NOMO-1 (cell line): ENCODE results near the gene RHEX.
A peak's percentile ranks its signal among the peaks of the same experiment; 100 is the strongest.

Experiments used
- DNase-seq, 2 experiments: peaks; one replicate each; lab custom pipeline; 2025; ENCODE audit not compliant: unreplicated experiment in 2 of 2; lab: John Stamatoyannopoulos, UW

The RHEX gene

DNA sequence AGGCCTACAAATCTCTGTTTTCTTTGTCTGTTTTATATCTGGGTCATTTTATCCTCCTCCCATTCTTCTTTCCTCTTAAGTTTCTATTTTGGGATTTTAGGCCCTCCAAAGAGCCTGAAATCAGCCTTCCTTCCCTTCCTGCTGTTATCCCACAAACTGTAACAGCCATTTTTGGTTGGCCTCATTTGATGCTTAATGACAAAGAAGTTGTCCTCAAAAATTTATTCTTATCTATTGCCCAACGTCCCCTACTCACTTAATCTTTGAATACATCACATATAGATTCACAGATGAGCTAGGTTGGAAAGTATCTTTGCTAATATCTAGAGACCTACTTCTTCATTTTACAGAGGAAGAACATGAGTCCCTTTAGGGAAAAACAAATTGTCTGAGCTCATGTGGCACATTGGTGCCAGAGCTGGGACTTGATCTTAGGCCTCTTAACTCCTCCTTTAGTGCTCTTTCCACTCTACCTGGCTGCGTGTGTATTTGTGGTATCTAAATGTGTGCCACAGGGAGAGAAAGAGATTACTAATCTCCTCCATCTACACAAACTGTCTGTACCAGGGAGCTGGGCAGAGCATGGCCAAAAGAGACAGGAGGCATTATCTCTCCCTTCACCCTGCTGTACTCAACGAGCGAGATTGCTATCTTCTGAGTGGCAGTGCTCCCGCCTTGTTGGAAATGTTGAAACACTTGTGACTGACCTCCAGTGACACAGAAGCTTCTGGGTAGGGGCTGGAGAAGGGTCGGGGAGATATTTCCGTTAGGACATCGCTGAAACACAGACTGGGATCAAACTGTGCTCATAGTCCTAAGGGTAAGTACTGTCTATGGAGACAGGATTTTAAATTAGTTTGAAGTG is 30.1 kb downstream of the RHEX start:
- DNase-seq, result peak; percentile 70 to 91

- DNase-seq, result no peak
These were observed 30.8 kb downstream of the RHEX start for GRCh38 chr1:206083750-206084149.

- no peak for DNase-seq
These were observed 34.1 kb downstream of the RHEX start for GRCh38 chr1:206087091-206087490.

DNA sequence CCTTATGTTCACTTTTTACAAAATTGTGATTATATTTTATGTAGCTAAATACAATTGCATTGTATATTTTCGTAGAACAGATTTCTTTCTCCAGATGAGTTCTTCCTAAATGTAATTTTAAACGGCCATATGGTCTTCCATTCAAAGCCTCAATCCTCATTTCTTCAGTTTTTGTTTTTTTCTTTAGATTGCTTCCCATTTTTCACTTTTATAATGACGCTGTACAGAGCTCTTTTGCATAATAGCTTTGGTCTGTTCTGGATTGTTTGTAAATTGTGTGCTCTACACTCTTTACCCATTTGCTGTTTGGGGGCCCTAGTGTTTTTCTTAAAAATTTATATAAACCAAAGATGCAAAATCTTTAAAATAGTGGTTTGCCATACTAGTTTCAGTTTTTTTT is 36.4 kb downstream of the RHEX start:
- DNase-seq, result peak in 1 of 2 experiments; percentile 23

- DNase-seq, result peak; percentile 78 to 90
These were observed 41.1 kb downstream of the RHEX start for GRCh38 chr1:206094024-206094423.

GRCh38 chr1:206097381-206097780 is 44.4 kb downstream of the RHEX start:
- no peak for DNase-seq

- DNase-seq, result peak; percentile 67 to 72
These were observed 45.4 kb downstream of the RHEX start for GRCh38 chr1:206098242-206098919.

- DNase-seq, result no peak
These were observed 47.3 kb downstream of the RHEX start for GRCh38 chr1:206100226-206100815.

DNA sequence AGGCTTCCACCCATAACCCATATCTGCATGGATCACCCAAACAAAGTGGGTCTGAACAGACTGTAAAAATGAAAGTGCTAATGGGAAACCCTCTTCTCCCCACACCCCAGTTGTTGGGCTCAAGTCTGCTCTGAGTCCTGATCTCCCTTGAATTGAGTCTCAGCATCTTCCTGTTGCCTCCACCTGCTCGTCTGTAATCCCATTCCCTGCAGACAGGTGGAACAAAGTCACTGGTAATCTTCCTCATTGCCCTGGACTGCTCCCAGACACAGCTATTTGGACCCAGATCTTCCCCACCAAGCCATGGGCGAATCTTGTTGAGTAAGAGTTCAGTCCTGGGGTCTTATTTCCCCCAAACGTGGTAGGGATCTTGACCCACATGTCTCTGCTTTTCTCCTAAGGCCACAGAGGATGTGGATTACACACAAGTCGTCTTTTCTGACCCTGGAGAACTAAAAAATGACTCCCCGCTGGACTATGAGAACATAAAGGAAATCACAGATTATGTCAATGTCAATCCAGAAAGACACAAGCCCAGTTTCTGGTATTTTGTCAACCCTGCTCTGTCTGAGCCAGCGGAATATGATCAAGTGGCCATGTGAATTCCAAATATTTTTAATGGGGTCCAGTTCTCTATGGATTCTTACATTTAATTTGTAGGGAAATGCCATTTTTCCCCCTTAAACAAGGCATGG is 48.5 kb downstream of the RHEX start:
- no peak for DNase-seq

- peak; percentile 73 to 96 for DNase-seq
These were observed 49.4 kb downstream of the RHEX start for GRCh38 chr1:206102292-206102936.

GRCh38 chr1:206103979-206104378 is 51.0 kb downstream of the RHEX start:
- DNase-seq, result no peak

DNA sequence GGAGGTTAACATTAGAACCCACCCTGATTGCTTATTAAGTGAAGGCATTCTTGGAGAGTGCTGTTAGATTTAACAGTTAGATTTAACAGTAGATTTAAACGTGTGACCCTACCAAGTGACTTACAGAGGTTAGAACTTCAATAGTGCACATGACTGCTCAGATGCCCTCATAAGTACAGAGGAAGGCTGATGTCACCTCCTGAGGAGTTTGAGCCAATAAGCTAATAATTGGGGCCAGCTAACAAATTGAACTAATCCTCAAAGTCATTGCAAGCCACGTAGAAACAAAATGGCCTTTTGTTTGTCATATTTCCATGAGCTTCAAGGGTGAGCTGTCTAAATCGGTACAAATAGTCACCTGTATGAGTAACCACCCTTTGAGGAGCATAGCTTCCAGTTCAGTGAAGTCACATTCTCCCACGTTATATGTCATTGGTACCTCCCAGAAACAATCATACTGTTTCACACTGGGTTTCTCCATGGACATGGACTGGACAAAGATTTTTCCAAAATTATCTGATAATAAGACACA is 52.6 kb downstream of the RHEX start:
- no peak for DNase-seq

DNA sequence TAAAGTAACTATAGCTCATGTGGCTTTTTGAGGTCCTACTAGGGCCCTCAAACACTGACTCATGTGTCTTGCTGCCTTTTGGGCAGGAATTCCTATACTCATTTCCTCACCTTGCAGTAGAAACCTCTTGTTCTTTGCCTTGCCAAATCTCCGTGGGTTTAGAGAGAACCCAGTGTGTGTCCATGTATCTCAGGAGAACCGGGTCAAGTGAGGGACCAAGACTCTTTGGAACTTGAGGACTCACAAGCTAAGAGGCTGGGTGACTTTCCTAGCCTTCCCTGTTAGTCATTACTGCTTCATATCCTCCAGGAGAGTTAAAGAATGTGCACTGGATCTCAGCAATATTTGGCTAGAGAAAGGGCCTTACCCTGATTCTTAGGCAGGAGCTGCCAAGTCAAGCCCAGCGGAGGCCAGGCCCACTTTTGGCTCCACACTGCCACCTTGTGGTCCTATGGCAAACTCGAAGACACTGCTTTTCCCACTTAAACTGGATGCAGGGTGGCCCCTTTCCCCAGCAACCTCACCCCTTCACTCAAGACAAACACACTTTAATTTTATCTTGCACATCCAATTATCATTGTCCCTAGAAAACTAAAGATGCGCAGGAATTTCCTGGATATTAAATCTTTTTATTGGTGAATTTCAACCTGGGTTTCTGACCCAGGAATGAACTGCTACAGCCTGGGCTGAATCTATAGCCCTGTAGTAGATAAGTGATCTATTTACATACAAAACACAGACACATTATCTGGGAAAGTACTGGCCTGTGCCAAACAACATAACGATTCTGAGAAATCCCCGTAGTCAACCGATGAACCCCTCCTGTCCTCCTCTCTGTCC is 53.6 kb downstream of the RHEX start:
- DNase-seq, result peak; percentile 83 to 84

- no peak for DNase-seq
These were observed 54.2 kb downstream of the RHEX start for GRCh38 chr1:206107168-206107544.

- no peak for DNase-seq
These were observed 55.7 kb downstream of the RHEX start for GRCh38 chr1:206108635-206109034.

DNA sequence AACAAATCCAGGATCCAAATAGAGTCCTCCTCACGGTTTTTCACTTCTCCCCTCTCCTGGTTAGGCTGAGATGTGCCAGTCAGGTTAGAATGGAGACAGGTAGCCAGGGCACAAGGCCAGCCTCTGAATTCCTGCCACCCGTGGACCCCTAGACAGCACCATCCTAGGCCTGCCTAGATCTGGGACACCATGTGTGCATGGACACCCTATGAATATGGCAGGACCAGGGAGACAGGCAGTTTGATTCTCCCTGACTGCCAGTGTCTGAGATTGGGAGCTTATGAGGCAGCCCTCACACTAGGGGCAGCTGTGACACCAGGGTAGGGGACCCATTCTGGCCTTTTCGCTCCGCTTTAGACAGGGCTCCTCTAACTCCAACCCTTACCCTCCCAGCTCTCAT is 56.7 kb downstream of the RHEX start:
- DNase-seq, result no peak

- no peak for DNase-seq
These were observed 57.2 kb downstream of the RHEX start for GRCh38 chr1:206110161-206110560.

DNA sequence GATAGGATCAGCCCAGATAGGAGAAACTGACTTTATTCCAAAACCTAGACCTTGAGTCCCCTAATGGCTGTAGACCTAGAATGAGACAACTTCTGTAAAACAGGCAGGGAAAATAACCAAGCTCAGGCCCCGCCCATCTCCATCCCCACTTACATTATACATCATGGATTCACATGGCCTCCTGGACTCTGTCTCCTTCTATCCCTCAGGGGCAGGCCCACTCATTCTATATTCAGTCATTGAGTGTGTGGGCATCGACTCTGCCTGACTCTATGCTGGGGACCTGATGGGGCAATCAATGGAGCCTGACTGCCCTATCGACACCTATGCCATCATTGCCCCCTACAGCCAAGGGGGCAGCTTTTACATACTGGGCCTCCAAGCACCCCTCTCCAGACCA is 57.8 kb downstream of the RHEX start:
- no peak for DNase-seq

GRCh38 chr1:206111271-206111927 is 58.4 kb downstream of the RHEX start:
- no peak for DNase-seq
